IMR-90 (cell line): ENCODE results near the gene ZCCHC24.
"Not testable (repeated sequence)": the region's sequence is repeated elsewhere in the genome, so short reads cannot be mapped to it uniquely, and the experiment has no call there.

Source experiments
- CTCF ChIP-seq: conservative IDR thresholded peaks from 2 replicates; pipeline ENCODE4 v1.5.1; 2012; ENCODE audit warnings: mild to moderate bottlenecking, low read depth, low read length, improper control_type of control experiment
- MXI1 ChIP-seq: IDR thresholded peaks from 2 replicates; pipeline ENCODE4 v1.6.1; 2012; ENCODE audit warnings: low read depth, mild to moderate bottlenecking, low read length, moderate library complexity, borderline replicate concordance
- POLR2A ChIP-seq: IDR thresholded peaks from 2 replicates; pipeline ENCODE4 v1.6.1; 2012; ENCODE audit warnings: mild to moderate bottlenecking, low read depth, low read length
- RAD21 ChIP-seq: IDR thresholded peaks from 2 replicates; pipeline ENCODE4 v1.6.1; 2012; ENCODE audit warnings: low read length, improper control_type of control experiment

- TF ChIP-seq CTCF, POLR2A, RAD21, MXI1: not testable (repeated sequence)
Observed at GRCh38 chr10:79337783-79338469, 107.5 kb downstream of the ZCCHC24 start.
